SK-N-SH treated with all-trans-retinoic acid at 6 μM for 48 hours (cell line): ENCODE data around the gene PIGS.

Experiments
- ARNTL ChIP-seq: fragments of 450-650 bp; formaldehyde crosslinking; IDR thresholded peaks from 2 replicates; pipeline ENCODE4 v1.5.0; 2020; ENCODE audit warnings: low read depth, mild to moderate bottlenecking, moderate library complexity, borderline replicate concordance
- CSRNP3 ChIP-seq: fragments of 250-450 bp; sonication (Bioruptor Pico); IDR thresholded peaks from 2 replicates; pipeline ENCODE4 v1.5.1; 2021; ENCODE audit warnings: mild to moderate bottlenecking, moderate library complexity
- GLIS3 ChIP-seq: fragments of 250-450 bp; sonication (Bioruptor Pico); IDR thresholded peaks from 2 replicates; pipeline ENCODE4 v1.5.0; 2020; ENCODE audit warnings: mild to moderate bottlenecking, moderate library complexity
- PATZ1 ChIP-seq: fragments of 250-450 bp; sonication (Bioruptor Pico); IDR thresholded peaks from 2 replicates; pipeline ENCODE4 v1.8.0; 2020; ENCODE audit warnings: mild to moderate bottlenecking, moderate library complexity, borderline replicate concordance
- PPARA ChIP-seq: fragments of 250-450 bp; sonication (Bioruptor Pico); IDR thresholded peaks from 2 replicates; pipeline ENCODE4 v1.5.0; 2020; ENCODE audit warnings: mild to moderate bottlenecking, borderline replicate concordance
- RARB ChIP-seq: fragments of 250-450 bp; sonication (Bioruptor Pico); IDR thresholded peaks from 2 replicates; pipeline ENCODE4 v1.8.0; 2021; ENCODE audit warnings: mild to moderate bottlenecking, moderate library complexity
- SNAI2 ChIP-seq: fragments of 250-450 bp; sonication (Bioruptor Pico); IDR thresholded peaks from 2 replicates; pipeline ENCODE4 v1.5.0; 2020; ENCODE audit warnings: mild to moderate bottlenecking, moderate library complexity
- TCF4 ChIP-seq: fragments of 250-450 bp; sonication (Bioruptor Pico); IDR thresholded peaks from 2 replicates; pipeline ENCODE4 v1.8.0; 2021; ENCODE audit warnings: mild to moderate bottlenecking, moderate library complexity, borderline replicate concordance
- TSHZ2 ChIP-seq: fragments of 250-450 bp; sonication (Bioruptor Pico); IDR thresholded peaks from 2 replicates; pipeline ENCODE4 v1.5.0; 2020; ENCODE audit warnings: mild to moderate bottlenecking, moderate library complexity
- ZC3H10 ChIP-seq: fragments of 250-450 bp; sonication (Bioruptor Pico); IDR thresholded peaks from 2 replicates; pipeline ENCODE4 v1.5.1; 2021; ENCODE audit warnings: mild to moderate bottlenecking, moderate library complexity
- ZFP3 ChIP-seq: fragments of 250-450 bp; sonication (Bioruptor Pico); IDR thresholded peaks from 2 replicates; pipeline ENCODE4 v1.5.0; 2020; ENCODE audit warnings: mild to moderate bottlenecking, moderate library complexity
- ZFP30 ChIP-seq: fragments of 450-650 bp; formaldehyde crosslinking; IDR thresholded peaks from 2 replicates; pipeline ENCODE4 v1.5.0; 2022; ENCODE audit warnings: mild to moderate bottlenecking, moderate library complexity
- ZNF70 ChIP-seq: fragments of 450-650 bp; formaldehyde crosslinking; IDR thresholded peaks from 2 replicates; pipeline ENCODE4 v1.5.0; 2020; ENCODE audit warnings: mild to moderate bottlenecking, moderate library complexity
- ZNF8 ChIP-seq: fragments of 450-650 bp; formaldehyde crosslinking; IDR thresholded peaks from 2 replicates; pipeline ENCODE4 v1.5.0; 2020; ENCODE audit warnings: mild to moderate bottlenecking, moderate library complexity

GRCh38 chr17:28573040-28573380 is 1.7 kb upstream of the PIGS start:
- TF ChIP-seq SNAI2 (CRISPR knock-in tag) (no peak), ZNF70 (CRISPR knock-in tag) (no peak), PATZ1 (CRISPR knock-in tag) (no peak), ZNF8 (CRISPR knock-in tag) (no peak), ARNTL (CRISPR knock-in tag) (no peak), TCF4 (no peak), GLIS3 (no peak), ZC3H10 (no peak), ZFP30 (CRISPR knock-in tag) (no peak), TSHZ2 (no peak), RARB (no peak), PPARA (CRISPR knock-in tag) (no peak), CSRNP3 (CRISPR knock-in tag) (no peak), ZFP3 (CRISPR knock-in tag) (no peak)
